GM12891 (cell line): ENCODE measurements around the gene VIPR1.
A peak's percentile ranks its signal among the peaks of the same experiment; 100 is the strongest.
"Not testable (repeated sequence)": the region's sequence is repeated elsewhere in the genome, so short reads cannot be mapped to it uniquely, and the experiment has no call there.

Experiments
- DNase-seq: peaks from one replicate; pipeline ENCODE4 v3.0.0; 2011; ENCODE audit warnings: low spot score; ENCODE audit not compliant: insufficient read length
- FAIRE-seq: peaks from 2 replicates; lab custom pipeline; 2011; peaks lifted over from hg19 to GRCh38; lab: Jason Lieb, UNC
- PAX5 ChIP-seq: IDR thresholded peaks from 2 replicates; pipeline ENCODE4 v1.6.1; 2011; ENCODE audit warnings: low read length, moderate library complexity, mild to moderate bottlenecking; ENCODE audit not compliant: insufficient read depth, severe bottlenecking
- POLR2A ChIP-seq: IDR thresholded peaks from 2 replicates; pipeline ENCODE4 v1.6.1; 2011; ENCODE audit warnings: low read depth, low read length, control low read depth
- POLR2AphosphoS5 ChIP-seq: IDR thresholded peaks from 2 replicates; pipeline ENCODE4 v1.6.1; 2011; ENCODE audit warnings: low read depth, low read length, control low read depth
- POU2F2 ChIP-seq: IDR thresholded peaks from 2 replicates; pipeline ENCODE4 v1.6.1; 2011; ENCODE audit warnings: low read depth, mild to moderate bottlenecking, control low read depth, low read length, moderate library complexity
- SPI1 ChIP-seq: IDR thresholded peaks from 2 replicates; pipeline ENCODE4 v1.6.1; 2011; ENCODE audit warnings: low read depth, low read length, control low read depth
- TAF1 ChIP-seq: IDR thresholded peaks from 2 replicates; pipeline ENCODE4 v1.6.1; 2011; ENCODE audit warnings: low read depth, low read length, control low read depth

VIPR1 gene

GRCh38 chr3:42547401-42547945, 45.0 kb downstream of the VIPR1 start:
- FAIRE-seq (peak; percentile 76), DNase-seq (peak; percentile 53)
- TF ChIP-seq POU2F2 = no peak
- TF ChIP-seq PAX5 = no peak
- TF ChIP-seq TAF1 = no peak
- no peak for TF ChIP-seq SPI1
- no peak for TF ChIP-seq POLR2AphosphoS5
- TF ChIP-seq POLR2A = no peak

- DNase-seq (no peak), FAIRE-seq (no peak)
- TF ChIP-seq TAF1 (no peak), POLR2AphosphoS5 (peak; percentile 56; the same call in 1 of the 2 replicates), SPI1 (no peak), POLR2A (no peak), POU2F2 (no peak), PAX5 (no peak)
Measured at GRCh38 chr3:42549131-42549530, 46.7 kb downstream of the VIPR1 start.

- DNase-seq (no peak), FAIRE-seq (no peak)
- no peak for TF ChIP-seq POLR2A
- TF ChIP-seq POLR2AphosphoS5 = no peak
- TF ChIP-seq SPI1 = no peak
- no peak for TF ChIP-seq TAF1
- no peak for TF ChIP-seq PAX5
- TF ChIP-seq POU2F2 = no peak
Measured at GRCh38 chr3:42550250-42550649, 47.8 kb downstream of the VIPR1 start.

GRCh38 chr3:42552830-42553229, 50.4 kb downstream of the VIPR1 start:
- DNase-seq (no peak), FAIRE-seq (no peak)
- TF ChIP-seq SPI1 = no peak
- TF ChIP-seq POLR2AphosphoS5 = no peak
- TF ChIP-seq TAF1 = no peak
- TF ChIP-seq POU2F2 = no peak
- TF ChIP-seq PAX5 = no peak
- no peak for TF ChIP-seq POLR2A

GRCh38 chr3:42556089-42556632, 53.7 kb downstream of the VIPR1 start:
- FAIRE-seq = peak; percentile 76

GRCh38 chr3:42556817-42557216, 54.4 kb downstream of the VIPR1 start:
- DNase-seq, FAIRE-seq: not testable (repeated sequence)

More at GRCh38 chr3:42556089-42556632, 53.7 kb downstream of the VIPR1 start:
- DNase-seq = no peak
- TF ChIP-seq SPI1 (no peak), PAX5 (no peak), POLR2AphosphoS5 (no peak), TAF1 (no peak), POU2F2 (no peak), POLR2A (no peak)

GRCh38 chr3:42557854-42558253, 55.4 kb downstream of the VIPR1 start:
- DNase-seq = no peak
- peak; percentile 59 for FAIRE-seq
- no peak for TF ChIP-seq TAF1
- TF ChIP-seq SPI1 = no peak
- TF ChIP-seq PAX5 = no peak
- TF ChIP-seq POLR2AphosphoS5 = no peak
- TF ChIP-seq POU2F2 = no peak
- TF ChIP-seq POLR2A = no peak

- no peak for FAIRE-seq
- DNase-seq = no peak
- TF ChIP-seq TAF1 (no peak), POLR2AphosphoS5 (no peak), PAX5 (no peak), POLR2A (no peak), SPI1 (no peak), POU2F2 (no peak)
Measured at GRCh38 chr3:42562047-42562907, 59.8 kb downstream of the VIPR1 start.

- DNase-seq = no peak
- no peak for TF ChIP-seq POLR2A
- no peak for TF ChIP-seq POLR2AphosphoS5
- no peak for TF ChIP-seq PAX5
- no peak for TF ChIP-seq TAF1
- FAIRE-seq = no peak
Measured at GRCh38 chr3:42569593-42570142, 67.2 kb downstream of the VIPR1 start.
